NCI-H2107 (cell line): ENCODE data around the gene CKS2.
A peak's percentile ranks its signal among the peaks of the same experiment; 100 is the strongest.

Experiments
- DNase-seq: peaks from one replicate; lab custom pipeline; 2025; lab: John Stamatoyannopoulos, UW

Gene CKS2

DNA sequence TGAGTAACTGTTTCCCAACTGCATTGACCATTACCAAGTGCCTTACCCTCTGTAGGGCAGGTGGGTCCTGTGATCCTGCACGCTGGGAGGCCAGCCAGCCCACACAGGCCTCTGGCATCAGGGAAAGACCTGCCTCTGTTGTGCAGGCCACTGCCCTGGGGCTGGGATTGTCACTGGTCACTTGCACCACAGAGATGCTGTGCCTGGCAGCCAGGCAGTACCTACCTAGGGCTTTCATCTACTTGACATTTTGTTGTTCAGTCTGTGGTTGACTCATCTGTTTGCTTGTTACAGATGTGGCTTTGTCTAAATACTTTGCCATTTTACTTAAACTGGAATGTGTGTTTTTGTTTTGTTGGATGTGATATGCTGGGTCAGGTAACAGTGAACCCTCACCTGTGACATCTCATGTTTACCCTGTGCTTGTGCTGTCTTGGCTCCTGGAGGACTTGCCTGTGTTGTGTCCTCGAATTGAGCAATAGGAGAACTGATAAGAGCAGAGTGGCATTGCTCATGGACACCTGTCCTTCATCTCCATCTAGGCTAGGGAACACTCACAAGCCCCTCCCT lies 40.1 kb downstream of the CKS2 start:
- DNase-seq: no peak

GRCh38 chr9:89351584-89352300 lies 40.7 kb downstream of the CKS2 start:
- DNase-seq: no peak

GRCh38 chr9:89352451-89352850 lies 41.5 kb downstream of the CKS2 start:
- no peak for DNase-seq

GRCh38 chr9:89352874-89353649 lies 42.1 kb downstream of the CKS2 start:
- no peak for DNase-seq

DNA sequence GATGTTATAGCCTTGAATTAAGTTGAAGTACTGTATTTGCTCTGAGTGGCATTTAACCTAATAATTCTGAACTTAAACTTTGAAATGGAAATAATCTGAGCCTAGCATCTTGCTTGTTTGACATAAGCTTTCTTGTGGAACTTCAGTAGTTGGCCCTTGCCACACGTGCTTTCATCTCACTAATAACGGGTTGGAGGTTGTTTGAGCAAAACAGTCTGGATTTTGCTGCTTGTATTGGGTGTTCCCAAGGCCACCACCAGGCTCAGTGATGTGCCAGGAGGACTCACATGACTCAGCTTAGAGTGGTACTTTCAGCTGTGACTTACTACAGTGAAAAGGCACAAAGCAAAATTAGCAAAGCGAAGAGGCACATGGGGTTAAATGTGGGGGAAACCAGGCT lies 43.0 kb downstream of the CKS2 start:
- DNase-seq: no peak

DNA sequence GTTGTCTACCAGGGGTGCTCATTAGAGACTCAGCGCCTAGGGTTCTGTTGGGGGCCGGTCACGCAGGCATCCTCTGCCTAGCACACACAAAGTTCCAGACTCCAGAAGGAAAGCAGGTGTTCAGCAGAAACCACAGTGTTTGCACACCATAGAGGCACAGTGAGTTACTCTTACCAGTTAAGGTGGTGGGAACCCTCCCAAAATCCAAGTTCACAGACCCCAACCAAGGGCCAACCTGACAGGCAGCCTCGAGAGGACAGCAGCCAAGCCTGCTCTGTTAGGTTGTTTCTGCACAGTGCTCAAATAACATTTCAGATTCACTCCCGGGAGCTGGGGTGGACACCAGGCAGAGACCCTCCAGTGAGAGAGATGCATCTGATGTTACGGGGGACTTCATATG lies 43.5 kb downstream of the CKS2 start:
- no peak for DNase-seq

GRCh38 chr9:89356782-89357181 lies 45.8 kb downstream of the CKS2 start:
- no peak for DNase-seq

- DNase-seq: no peak
Observed at GRCh38 chr9:89357331-89358197, 46.6 kb downstream of the CKS2 start.

DNA sequence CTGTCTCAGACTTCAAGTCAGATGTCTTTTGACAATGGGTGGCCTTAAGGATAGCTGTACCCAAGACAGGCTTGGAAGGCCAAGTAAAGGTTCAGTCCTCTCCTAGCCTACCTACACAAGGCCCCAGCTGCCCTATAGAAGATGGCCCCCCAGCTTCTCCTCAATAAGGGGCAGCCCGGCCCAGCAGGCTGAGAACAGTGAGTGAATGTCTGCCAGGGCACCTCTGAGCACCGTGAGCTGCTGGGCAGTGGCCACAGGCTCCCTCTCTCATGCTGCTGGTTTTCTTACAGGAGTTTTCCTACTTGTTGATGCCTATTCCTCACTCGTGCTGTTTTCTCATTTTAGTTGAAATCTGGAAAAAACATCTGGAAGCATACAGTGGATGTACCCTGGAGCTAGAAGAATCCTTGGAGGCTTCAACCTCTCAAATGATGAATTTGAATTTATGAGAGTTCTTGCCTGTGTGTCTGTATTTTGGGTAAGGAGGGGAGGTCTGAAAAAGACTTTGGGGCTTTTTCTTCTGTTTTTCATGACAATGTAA lies 47.5 kb downstream of the CKS2 start:
- DNase-seq: no peak

- DNase-seq: peak; percentile 32
Observed at GRCh38 chr9:89358985-89359384, 48.0 kb downstream of the CKS2 start.

- no peak for DNase-seq
Observed at GRCh38 chr9:89359751-89360261, 48.8 kb downstream of the CKS2 start.

- no peak for DNase-seq
Observed at GRCh38 chr9:89360465-89360864, 49.5 kb downstream of the CKS2 start.

DNA sequence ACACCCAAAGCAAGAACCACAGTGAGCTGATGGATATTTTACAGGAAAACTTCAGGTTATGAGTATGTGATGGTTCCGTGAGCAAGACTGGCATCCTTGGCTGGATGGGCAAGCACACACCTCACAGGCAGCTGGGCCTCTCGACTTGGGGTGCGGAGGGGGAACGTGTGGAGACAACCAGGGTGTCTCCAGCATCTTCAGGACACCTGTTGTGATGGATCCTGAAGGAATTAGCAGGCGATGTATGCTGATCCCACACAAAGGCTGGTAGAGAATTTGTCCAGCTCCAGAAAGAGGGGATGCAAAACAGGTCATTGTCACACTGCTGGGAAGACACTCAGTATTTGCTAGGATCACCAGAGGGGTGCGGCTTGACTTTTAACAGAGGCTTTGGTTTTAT lies 50.0 kb downstream of the CKS2 start:
- DNase-seq: no peak

- no peak for DNase-seq
Observed at GRCh38 chr9:89361816-89362646, 51.0 kb downstream of the CKS2 start.

- DNase-seq: no peak
Observed at GRCh38 chr9:89362647-89363310, 51.8 kb downstream of the CKS2 start.

DNA sequence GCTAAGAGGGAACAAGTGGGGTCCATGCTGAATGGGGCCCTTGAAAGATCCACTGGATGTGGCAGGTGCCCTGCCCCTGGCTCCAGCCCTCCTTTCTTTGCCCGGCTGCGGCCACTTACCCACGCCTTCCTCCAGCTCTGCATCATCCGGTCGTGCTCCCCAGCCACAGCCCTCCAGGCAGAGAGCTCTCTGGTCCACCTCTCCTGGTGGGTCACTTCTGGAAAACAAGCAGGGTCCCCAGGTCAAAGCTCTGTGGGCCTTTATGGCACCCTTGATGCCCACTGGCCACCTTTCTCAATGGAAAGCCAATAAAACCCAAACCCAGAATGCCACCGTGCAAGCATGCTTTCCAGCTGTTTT lies 52.3 kb downstream of the CKS2 start:
- no peak for DNase-seq

DNA sequence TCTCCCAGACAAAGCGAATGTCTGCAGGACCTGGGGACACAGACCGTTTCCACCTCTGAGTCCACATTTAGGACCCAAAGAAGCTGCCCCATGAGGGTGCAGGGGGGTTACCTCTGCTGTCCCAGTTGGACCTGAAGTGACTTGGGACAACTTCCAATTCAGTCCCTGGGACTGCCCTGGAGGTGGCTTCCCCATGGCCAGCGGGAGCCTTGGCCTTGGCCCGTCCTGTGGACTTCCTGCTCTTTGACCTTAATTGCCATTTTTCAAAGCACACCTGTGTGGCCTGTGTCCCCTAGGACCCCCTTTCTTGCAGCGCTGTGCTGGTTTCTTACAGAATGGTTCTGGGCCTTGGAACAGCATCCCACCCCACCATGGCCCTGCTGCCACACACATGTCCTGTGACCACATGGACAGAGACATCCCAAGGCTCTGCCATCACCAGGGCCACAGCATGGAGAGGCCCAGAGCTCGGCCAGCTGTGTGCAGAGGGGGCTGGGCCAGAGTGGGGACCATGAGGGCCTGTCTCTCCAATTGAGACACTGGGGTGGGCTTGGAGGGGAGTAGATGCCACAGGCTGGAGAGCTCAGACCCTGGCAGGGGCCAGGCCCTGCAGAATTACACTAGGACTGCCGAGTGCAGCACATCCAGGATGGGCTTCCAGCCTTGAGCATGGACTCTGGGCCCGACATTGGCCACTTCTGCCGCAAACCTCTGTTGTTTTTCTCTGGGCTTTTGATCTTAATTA lies 53.1 kb downstream of the CKS2 start:
- DNase-seq: no peak

GRCh38 chr9:89364666-89365531 lies 53.9 kb downstream of the CKS2 start:
- no peak for DNase-seq

GRCh38 chr9:89365532-89365912 lies 54.5 kb downstream of the CKS2 start:
- no peak for DNase-seq
